HG03064 (cell line): ENCODE data around the gene HSD17B3.
"Not testable (repeated sequence)": the region's sequence is repeated elsewhere in the genome, so short reads cannot be mapped to it uniquely, and the experiment has no call there.

Source experiments
- ATAC-seq: cut with Tn5 transposase; IDR thresholded peaks from one replicate; pipeline ENCODE4 v1.9.1; 2021; ENCODE audit warnings: low read depth; ENCODE audit not compliant: unreplicated experiment

HSD17B3 gene

DNA sequence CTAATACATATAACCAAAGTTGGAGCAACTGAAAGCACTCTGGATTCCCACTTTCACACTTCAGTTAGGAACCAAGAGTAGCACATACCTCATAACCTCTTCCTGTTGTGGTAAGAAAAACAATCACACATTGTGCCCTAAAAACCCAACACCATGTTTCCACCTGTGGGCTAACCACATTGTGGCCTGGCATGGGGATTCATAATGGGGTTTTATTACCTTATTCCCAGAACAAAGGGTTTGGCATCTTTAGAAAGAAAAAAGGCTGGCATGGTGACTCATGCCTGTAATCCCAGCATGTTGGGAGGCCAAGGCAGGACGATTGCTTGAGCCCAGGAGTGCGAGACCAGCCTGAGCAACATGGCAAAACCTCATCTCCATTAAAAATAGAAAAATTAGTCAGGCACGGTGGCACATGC is 60.6 kb downstream of the HSD17B3 start:
- peak; percentile 61 for ATAC-seq

DNA sequence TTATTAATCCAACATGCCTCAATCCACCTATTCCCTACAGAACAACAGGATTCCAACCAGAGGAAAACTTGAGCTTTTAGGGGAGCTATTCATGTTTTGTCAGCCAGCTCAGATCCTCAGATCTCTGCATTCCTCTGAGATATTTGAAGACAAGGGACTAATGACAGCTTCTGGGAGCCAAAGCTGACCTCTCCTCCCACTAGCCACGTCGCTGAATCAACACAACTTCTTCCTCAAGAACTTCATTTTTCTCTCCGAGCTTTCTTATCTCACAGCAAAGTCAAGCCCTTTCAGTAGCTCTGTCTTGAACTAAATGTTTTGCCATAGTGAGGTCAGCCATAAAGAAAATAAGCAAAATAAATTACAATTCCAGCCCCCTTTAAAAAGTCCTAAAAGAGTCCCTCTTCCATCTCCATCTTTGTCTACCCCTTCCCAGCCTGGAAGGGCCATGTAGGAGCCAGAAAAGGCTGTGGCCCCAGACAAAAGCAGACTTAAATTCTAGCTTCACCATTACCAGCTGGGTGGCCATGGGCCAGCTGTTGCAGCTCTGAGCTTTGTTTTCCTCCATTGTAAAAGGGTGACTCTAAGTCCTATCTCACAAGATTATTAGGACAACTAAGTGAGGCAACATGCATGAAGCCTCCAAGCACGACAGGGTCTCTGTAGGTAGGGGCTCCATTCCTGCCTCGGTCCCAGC is 65.0 kb downstream of the HSD17B3 start:
- ATAC-seq = no peak

DNA sequence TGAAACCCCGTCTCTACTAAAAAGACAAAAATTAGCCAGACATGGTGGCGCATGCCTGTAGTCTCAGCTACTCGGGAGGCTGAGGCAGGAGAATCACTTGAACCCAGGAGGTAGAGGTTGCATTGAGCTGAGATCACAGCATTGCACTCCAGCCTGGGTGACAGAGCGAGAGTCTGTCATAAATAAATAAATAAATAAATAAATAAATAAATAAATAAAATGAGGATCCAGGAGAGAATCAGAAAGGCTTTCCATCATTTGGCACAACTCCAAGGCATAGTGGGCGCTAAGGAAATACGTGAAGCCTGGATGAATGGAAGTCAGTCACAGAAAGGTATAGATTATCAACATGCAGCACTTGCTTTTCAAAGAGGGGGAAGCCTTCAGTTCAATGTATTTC is 65.6 kb downstream of the HSD17B3 start:
- ATAC-seq = not testable (repeated sequence)

- no peak for ATAC-seq
Observed at GRCh38 chr9:96232539-96233241, 69.3 kb downstream of the HSD17B3 start.

DNA sequence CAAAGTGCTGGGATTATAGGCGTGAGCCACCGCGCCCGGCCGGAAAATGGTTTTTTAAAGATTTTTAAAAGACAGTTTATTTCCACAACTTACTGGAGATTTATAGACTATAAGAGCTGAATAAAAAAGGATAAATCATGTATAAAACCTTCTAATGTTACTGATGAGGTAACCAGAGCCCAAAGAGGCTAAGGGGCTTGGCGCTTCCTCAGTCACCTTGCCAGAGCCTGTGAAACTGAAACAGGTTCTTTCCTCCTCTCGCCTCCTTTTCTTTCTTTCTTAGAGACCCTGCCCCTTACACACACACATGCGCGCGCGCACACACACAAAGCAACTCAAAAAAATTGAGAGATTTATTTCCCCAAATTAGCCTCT is 69.8 kb downstream of the HSD17B3 start:
- no peak for ATAC-seq

- no peak for ATAC-seq
Observed at GRCh38 chr9:96230002-96230401, 72.0 kb downstream of the HSD17B3 start.

DNA sequence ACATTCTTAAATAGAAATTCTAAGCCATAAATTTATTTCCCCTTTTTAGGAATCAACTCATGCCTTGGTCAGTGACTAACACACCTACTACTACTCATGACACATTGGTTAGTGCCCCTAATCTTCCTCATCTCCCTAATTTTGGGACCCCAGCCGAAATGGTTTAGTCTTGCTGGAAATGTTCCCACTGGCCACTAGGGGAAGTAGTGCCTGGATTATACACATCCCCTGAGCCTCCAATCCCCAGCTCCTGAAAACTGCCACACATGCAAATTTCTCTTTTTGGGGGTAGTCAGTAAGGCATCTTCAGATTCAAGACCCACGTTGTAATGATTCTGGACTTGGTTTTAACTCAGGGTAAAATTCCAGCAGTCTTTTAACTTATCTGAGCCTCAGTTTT is 79.8 kb downstream of the HSD17B3 start:
- ATAC-seq = no peak

DNA sequence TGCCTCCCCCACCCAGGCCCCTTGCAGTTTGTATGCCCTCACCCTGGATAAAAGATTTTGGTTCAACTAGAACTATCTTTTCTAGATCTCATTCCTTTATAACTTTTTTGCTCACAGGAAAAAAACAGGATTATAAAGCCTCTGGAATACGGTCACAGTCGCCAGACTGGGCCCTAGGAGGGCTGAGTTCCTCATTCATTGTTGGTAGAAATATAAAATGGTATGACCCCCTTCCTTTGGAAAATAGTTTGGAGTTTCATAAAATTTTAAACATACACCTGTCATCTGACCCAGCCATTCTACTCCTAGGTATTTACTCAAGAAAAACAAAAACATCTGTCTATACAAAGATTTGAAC is 82.1 kb downstream of the HSD17B3 start:
- no peak for ATAC-seq

GRCh38 chr9:96219026-96219899 is 82.7 kb downstream of the HSD17B3 start:
- no peak for ATAC-seq

DNA sequence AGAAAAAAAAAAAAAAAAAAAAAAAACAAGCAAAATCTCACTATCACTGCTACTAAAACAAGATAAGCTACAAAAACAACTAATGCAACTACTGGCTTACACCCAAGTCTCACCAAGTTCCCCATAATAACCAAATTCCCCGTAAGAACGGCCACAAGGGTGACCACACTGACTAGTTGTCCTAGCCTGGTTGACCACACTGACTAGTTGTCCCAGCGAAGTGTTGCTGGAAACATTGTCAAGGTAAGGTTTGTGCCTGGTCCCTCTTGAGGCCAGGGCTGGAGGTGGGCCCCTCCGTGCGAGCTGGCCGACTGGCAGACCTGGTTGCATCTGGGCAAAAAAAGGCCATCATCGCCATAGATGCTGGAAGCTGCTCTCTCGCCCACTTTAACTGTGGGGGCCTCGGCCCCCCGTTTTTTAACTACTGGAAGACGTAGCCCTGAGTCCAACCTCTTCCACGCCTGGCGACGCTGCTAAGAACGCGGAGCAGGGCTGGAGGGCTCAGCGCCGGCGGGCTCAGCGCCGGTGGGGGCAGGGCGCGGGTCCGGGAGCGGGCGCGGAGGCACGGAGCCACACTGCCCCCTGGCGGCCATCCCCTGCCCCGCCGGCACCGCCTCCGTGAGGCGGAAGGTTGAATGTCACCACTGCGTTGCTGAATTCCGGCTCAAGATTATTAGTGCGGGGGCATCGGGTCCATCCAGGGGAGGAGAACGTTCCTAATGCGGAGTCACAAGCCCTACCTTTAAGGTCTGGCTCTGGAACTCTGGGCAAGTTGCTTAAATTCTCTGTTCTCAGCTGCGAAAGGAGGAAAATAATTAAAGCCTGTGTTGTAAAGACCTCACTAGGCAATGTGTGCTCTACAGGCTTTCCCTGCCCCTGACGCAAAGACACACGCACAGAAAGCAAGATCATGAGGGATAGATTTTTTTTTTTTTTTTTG is 84.0 kb downstream of the HSD17B3 start:
- peak; percentile 75 for ATAC-seq

DNA sequence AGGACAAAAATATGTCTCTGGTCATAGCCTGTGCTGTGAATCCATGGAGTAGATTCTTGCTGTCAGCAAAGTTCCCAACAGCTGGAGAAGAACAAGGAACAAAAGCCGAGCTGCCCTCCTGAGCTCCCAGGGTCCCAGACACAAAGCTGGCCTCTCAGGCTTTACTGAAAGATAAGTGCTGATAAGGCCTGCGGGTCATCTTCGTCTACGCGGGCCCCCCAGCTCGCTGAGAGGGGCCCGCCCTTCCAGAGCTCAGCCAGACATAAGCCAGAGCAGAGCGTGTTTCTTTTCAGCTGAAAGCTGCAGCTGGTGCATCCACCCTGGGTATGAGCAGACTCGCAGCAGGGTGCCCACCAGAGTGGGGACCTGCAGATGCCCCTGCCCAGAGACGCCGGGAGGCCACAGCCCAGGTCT is 84.7 kb downstream of the HSD17B3 start:
- no peak for ATAC-seq

DNA sequence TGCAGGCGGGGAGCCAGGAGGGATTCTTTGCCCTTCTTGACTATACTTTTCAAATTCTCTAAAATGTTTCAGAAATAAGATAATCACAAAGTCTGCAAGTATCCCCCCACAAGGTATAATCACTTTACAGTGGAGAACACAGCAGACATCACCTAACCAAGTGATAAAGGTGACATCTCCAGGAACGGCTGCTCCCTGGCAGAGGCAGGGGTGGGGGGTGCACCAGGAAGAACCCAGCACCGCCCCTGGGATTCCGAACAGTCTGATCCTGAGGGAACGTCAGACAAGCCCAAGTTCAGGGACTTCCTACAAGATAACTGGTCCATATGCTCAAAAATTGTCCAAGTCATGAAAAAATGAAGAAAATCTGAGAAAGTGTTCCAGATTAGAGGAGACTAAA is 85.4 kb downstream of the HSD17B3 start:
- ATAC-seq = no peak

- no peak for ATAC-seq
Observed at GRCh38 chr9:96215841-96216240, 86.1 kb downstream of the HSD17B3 start.

- ATAC-seq = no peak
Observed at GRCh38 chr9:96214635-96215034, 87.3 kb downstream of the HSD17B3 start.

DNA sequence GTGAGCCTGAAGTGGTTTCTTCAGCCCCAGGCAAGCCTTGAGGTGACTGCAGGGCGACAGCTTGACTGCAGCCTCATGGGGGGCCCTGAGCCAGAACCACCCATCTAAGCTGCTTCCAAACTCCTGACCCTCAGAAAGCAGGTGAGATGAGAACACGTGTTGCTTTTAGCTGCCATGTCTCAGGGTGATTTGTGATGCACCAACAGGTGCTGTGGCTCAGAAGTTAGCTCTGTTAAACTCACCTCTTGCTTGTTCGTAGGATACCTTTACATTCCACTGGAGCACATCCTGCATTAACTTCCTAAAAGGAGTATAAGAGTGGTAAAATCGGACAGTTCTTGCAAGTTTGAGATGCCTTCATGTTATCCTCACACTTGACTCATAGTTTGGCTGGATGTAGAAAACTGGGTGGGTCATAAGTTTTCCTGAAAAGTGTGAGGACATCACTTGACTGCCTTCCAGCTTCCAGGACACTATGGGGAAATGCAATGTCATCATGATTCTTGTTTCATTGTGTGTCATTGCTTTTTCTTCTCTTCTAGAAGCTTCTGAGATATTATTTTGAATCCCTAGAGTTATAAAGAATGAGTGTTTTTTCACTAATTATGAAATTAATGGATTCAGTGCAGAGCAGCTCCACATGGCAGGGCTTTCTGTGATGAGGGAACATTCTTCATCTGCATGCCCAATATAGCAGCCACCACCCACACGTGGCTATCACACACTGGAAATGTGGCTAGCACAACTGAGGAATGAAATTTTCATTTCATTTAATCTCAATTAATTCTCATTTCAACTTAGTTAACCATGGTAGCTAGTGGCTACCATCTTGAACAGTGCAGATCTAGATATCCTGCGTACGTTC is 92.3 kb downstream of the HSD17B3 start:
- no peak for ATAC-seq

GRCh38 chr9:96206156-96206751 is 95.7 kb downstream of the HSD17B3 start:
- no peak for ATAC-seq

GRCh38 chr9:96204853-96205252 is 97.1 kb downstream of the HSD17B3 start:
- ATAC-seq = no peak

DNA sequence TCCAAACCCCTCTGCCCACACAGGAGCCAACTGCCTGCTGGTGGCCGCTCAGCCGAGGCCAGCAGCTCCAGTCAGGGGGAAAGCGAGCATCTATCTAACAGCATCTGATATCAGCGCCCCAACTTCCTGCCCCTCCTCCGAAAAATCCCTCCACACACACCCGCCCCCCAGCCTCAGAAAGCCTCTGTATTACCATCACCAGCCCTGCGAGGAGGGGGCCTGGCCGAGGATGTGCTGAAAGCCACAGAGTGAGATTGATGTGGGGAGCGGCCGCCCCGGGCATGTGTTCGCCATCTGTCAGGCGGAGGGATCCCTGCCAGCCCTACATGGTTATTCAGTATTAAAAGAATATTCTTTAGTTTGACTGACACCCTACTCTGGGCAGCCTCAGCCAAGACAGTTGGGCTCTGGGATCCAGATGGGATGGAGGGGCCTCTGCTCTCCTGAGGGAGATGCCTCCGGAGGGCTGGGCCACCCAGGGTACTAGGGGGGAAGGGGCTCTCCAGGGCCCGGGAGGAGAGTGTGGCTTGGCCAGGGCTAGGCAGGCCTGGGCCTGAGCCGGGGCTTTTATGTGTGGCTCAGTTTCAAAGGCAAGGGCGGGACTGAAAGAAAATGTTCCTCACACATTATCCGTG is 98.0 kb downstream of the HSD17B3 start:
- ATAC-seq = no peak
